HuH-7 (cell line): Measurements from ENCODE around the gene PLXNA2.

Experiments
- DNase-seq: peaks from one replicate; pipeline ENCODE4 v3.0.0; 2011; ENCODE audit warnings: low spot score

The PLXNA2 gene

DNA sequence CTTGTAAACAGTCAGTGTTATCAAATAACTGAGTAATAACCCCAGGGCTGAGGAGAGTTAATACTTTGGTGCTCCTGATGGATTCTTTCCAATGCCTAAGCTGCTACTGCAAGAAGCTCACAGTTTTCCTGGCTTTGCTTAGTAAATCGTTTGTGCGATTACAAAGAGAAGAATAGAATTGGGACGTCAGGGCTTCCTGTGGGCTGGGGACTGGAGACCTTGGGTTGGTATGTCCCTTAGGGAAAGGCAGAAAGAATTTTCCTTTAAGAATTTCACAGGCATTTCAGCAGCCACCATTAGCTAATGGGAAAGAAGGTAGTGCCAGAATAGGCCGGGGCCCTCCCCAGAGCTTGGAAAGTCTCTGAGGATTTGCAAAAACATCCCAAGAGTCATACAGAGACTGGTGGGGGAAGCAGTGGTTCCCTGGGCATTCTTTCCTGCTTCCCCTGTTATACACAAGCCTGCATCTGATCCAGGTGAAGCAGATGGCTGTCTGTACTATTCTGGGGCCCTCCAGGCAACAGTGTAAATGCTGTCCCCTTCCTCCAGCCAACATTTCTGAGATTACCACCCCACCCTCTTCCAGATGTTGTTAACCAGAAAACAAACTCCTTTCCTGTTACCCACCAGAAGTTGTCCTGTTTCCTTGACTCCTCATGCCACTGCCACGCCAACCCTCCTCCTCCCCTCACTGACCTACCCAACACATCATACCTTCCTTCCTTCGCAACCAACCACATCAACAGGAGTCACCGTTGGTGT, 40.2 kb downstream of the PLXNA2 start:
- no peak for DNase-seq

DNA sequence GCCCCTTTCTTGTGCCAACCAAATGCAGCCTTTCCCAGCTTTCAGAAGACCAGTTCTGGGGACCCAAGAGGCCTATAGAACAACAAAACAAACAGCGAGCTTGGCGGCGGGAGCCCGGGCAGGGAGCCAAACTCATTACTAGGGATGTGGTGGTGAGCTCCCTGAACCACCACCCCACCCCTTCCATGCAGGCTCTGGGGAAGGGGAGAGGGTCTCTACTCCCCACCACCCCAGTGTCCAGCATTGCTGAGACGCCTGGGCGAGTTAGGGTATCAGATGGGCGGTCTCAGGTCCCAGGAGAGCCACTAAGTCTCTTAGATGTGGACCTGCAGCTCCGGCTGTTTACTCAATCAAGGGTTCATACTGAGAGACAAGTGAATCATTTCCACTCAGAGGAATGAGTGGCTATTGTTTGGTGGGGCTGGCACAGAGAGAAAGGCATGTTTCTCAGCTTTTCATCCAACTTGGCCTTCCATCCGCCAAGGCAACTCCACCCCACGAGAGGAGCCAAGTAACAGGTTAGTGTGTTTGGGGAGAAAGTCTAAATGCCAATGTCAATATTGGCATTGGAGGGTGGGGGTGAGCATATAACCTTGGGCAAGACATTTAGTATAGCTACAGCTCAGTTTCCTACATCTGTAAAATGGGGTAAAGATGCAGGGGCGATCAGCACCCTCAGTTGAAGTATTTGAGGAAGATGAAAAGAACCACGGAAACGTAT, 40.9 kb downstream of the PLXNA2 start:
- DNase-seq = no peak

DNA sequence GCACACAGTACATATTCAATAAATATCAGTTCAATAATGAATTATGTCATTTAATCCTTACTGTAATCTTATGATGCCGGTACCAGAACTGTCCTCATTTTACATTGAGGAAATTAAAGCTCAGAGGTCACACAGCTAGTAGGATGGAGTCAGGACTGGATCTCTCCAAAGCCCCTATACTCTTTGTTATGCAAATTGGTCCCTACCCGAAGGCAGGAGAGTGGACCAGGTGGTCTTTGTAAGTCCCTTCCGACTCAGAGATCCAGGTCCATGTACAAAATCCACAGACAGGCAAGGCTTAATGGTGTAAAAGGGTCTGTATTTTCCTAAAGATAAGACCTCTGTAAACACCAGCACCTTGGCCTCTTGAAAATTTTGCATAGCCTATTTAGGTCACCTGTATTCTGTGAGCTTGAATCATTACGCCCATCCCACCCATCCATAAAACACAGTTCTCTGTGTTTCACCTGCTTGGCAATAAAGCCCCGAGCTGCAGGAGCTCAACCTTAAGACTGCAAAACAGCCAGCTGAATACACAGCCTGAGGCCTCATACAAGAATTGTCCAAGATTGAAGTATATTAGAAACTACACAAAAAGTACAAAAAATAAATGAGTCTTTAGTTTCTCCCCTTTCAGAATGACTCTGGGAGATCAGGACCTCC, 41.7 kb downstream of the PLXNA2 start:
- no peak for DNase-seq

GRCh38 chr1:208201229-208201628, 43.0 kb downstream of the PLXNA2 start:
- no peak for DNase-seq

- no peak for DNase-seq
These were observed 44.1 kb downstream of the PLXNA2 start for GRCh38 chr1:208200116-208200515.

DNA sequence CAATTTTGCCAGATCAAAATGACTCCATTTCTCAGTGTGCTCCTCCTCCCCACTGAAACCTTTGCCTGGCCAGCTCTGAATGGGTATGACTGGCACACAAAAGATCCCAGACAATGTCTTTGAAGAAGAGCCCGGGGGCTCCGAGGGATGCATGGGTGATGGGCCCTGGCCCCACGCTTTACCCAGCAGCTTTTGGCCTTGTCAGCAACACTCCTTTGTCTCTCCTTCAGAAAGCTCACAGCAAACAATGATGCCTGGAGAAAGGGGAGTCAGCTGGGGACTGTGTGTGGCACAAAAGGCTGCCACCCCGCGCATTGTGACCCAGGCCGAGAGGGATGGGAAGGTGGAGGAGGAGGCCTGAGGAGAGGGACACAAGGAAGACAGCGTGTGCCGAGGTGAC, 45.9 kb downstream of the PLXNA2 start:
- DNase-seq = no peak

GRCh38 chr1:208194944-208195343, 49.2 kb downstream of the PLXNA2 start:
- no peak for DNase-seq

GRCh38 chr1:208192995-208193394, 51.2 kb downstream of the PLXNA2 start:
- DNase-seq = no peak

- DNase-seq = no peak
These were observed 53.4 kb downstream of the PLXNA2 start for GRCh38 chr1:208190784-208191183.

DNA sequence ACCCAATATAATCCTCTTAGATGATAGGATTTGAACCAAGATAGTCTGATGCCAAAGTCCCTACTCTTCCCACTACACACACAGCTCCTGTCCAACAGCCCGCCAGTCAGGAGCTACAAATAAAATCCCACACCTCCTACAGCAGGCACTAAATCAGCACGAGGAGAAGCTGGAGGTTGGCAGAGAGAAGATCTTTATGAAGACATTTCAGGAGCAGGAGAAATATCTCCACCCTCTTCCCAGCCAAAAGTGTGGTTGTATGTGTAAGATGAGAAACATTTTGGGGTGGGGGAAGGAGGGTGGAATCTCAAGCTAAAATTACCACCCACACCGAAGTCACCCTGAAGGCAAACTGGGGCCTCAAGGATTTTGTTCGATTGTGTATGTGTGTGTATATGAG, 54.5 kb downstream of the PLXNA2 start:
- DNase-seq = no peak

DNA sequence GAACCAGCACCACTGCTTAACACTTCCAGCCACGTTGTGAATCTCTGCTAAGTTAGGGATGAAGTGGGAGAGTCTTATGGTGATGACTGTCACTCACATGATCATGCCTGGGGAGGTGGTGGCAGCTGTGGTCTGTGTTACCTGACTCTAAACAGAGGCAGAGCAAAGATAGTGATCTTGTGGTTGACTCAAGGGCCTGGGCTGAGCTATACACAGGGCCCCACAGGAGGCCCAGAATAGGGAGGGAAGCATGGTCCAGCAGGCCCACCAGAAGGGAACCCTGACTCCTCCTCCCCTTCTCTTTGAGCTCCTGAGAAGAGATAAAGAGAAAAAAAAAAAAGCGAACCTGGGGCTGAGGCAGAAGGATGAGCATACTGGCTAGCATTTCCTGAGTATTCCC, 55.0 kb downstream of the PLXNA2 start:
- DNase-seq = no peak

GRCh38 chr1:208188607-208189006, 55.6 kb downstream of the PLXNA2 start:
- no peak for DNase-seq

DNA sequence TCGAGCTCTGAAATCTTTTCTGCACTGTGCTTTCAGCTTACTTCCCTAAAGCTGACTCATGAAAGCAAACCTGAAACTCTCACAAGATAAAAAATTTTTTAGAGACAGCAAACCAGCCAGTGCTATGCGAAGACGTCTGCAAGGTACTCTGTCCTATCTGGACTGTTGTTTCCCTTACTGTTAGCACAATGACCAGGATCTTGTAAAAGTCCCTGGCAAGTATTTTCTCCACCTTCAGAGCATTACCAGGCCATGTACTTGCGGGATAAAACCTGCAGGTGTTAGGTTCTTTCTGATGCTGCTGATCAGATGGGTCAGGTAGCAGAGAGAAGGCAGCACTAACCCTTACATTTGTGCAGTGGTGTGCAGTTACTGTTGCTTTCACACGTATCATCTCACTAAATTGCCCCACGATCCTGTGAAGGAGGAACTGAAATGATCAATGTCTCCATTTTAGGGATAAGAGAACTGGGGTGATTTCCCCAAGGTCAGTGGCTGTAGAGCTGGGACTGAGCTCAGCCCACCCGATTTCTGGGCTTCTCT, 56.6 kb downstream of the PLXNA2 start:
- DNase-seq = no peak

GRCh38 chr1:208185801-208186231, 58.4 kb downstream of the PLXNA2 start:
- no peak for DNase-seq

- DNase-seq = no peak
These were observed 59.1 kb downstream of the PLXNA2 start for GRCh38 chr1:208184966-208185654.

- DNase-seq = no peak
These were observed 59.9 kb downstream of the PLXNA2 start for GRCh38 chr1:208183977-208184911.

DNA sequence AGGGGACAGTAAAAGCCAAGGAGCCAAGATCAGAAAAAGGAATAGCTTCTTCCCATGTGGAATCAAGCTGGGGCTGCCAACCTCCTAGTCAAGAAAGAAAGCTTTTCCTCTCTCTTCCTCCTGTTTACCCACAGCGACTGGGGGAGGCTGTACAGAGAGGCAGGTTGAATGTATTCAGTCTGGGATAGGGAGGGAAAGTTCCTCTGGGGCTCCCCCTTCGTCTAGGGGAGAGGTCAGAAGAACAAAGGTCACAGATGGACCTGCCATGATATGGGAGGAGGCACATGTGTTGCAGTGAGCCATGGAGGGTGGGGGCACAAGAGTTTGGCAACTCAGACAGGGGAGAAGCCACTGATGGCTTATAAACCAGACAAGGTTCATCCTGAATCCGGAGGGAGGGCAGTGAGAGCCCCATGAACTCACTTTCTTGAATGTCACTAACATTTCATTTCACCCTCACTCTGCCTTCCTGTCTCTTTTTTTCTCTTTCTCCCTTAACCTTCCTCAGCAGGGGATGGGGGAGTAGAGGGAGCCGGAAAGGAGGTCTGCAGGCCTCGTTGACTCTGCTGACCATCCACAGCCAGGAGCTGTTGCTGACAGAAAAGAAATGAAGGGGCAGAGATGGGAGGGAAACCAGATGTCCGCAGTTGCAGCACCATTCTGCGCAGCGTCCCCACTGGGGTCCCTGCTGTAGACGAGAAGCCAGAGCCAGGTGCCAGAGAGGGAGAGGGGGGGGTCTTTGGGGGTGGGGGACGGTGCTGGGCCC, 61.1 kb downstream of the PLXNA2 start:
- DNase-seq = no peak

DNA sequence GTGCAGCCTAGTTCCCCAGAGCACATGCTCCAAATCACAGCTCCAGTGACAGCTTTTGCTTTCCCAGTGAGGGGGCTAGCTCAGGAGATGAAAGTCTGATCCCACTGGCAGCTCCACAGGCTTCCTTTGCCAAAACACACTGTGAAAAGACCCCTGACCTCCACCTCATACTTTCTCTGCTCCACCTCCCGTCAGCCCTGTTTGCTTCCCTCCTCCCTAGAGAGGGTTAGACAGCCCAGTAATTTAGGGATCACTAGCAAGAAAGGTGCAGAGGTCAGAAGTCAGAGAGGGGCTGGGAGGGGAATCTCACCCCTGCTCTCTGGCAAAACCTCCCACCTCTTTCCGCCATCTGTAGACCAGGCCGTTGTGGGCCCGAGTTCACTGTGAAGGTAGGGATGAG, 62.8 kb downstream of the PLXNA2 start:
- no peak for DNase-seq

DNA sequence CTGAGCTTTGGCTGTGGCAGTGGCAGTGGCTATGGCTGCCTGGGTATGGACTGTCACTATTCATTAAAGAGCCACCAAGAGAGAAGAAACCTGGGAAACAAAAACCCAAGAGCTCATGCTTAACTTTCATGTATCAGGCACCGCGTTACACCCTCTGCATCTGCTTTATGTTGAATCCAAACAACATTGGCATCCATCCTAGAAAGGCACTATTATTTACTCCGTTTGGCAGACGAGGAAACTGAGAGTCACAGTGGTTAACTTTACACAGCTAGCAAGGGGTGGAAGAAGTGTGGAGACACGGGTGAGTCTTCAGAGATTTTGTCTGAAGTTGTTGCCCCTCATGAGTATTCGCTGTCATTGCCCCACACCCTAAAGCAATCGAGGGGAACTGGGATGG, 63.8 kb downstream of the PLXNA2 start:
- no peak for DNase-seq

DNA sequence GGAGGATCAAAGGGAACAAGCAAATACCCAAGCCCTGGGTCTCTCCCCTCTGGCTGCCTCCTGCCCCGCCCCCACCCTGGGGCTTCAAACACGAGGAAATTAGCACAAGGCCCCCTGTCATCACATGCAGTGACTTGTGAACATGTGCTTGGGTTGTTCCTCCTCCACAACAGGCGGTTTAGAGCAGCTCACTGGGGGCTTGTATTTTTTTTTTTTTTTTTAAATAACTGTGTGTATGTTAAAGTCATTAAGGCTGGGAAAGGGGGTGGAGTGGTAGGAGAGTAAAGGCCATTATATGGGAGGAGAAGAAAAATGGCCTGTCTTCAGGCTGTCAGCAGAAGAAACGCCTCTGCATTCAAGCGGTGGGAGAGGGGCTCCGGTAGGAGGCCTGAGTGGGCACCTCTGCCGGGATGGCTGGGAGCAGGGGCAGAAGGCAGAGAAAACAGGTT, 64.2 kb downstream of the PLXNA2 start:
- no peak for DNase-seq
